ENCODE measurements around the gene YPEL3.
"Not testable (repeated sequence)": the region's sequence is repeated elsewhere in the genome, so short reads cannot be mapped to it uniquely, and the experiment has no call there.

YPEL3 gene

GRCh38 chr16:30132591-30132990 is 36.6 kb upstream of the YPEL3 start:
- no peaks in the 10 kb centered on the region for H3K27me3 ChIP-seq (replicated peaks; ENCODE audit: control insufficient read depth, insufficient read depth, low read length)
- H3K36me3 ChIP-seq (ENCODE audit: control insufficient read depth, insufficient read depth, low read length) = no peaks in the 10 kb centered on the region
- DNase-seq (ENCODE audit: extremely low read depth, insufficient read length) = no peak
- no peak overlapping the region for H3K4me3 ChIP-seq (replicated peaks; ENCODE audit: low read depth, low read length)
- no peak for TF ChIP-seq CTCF (IDR thresholded peaks at IDR 0.05; ENCODE audit: insufficient read depth, low read length, poor library complexity, severe bottlenecking)

DNA sequence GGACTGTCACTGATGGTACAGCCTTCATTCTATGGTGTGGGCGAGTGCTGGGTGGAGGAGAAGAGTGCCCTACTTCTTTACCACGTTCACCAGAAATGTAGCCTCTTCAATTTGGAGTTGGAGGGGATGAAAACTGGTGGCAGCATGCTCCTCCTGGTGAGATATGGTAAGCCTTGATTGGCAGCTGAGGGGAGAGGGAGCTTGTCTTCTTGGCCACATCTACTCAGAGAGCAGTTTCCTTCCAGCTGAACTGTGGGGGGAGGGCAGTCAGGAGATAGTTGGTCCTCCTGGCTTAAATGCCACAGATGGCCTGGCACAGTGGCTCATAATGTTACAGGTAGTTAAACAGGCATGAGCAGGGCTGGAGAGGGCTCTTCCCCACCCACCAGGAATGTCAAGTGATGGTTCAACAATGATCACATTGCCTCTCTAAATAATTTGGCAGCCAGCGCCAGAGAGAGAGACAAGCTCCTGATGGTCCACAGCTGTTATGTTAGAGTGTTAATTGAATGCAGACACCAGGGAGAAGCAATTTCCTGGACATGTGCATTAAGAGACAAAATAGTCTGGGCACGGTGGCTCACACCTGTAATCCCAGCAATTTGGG is 36.0 kb upstream of the YPEL3 start:
- Histone ChIP-seq H3K27me3 (replicated peaks; ENCODE audit: control insufficient read depth, insufficient read depth, low read length) (no peaks in the 10 kb centered on the region), H3K4me3 (replicated peaks; ENCODE audit: low read depth, low read length) (no peak overlapping the region), H3K36me3 (ENCODE audit: control insufficient read depth, insufficient read depth, low read length) (no peaks in the 10 kb centered on the region)
- DNase-seq (ENCODE audit: extremely low read depth, insufficient read length) = no peak
- no peak for TF ChIP-seq CTCF (IDR thresholded peaks at IDR 0.05; ENCODE audit: insufficient read depth, low read length, poor library complexity, severe bottlenecking)

- Histone ChIP-seq H3K27me3 (replicated peaks; ENCODE audit: control insufficient read depth, insufficient read depth, low read length) (no peaks in the 10 kb centered on the region), H3K4me3 (replicated peaks; ENCODE audit: low read depth, low read length) (no peak overlapping the region), H3K36me3 (ENCODE audit: control insufficient read depth, insufficient read depth, low read length) (no peaks in the 10 kb centered on the region)
- no peak for TF ChIP-seq CTCF (IDR thresholded peaks at IDR 0.05; ENCODE audit: insufficient read depth, low read length, poor library complexity, severe bottlenecking)
- no peak for DNase-seq (ENCODE audit: extremely low read depth, insufficient read length)
These were observed 32.0 kb upstream of the YPEL3 start for GRCh38 chr16:30127993-30128392.

- not testable (repeated sequence) for H3K27me3 ChIP-seq (replicated peaks; ENCODE audit: control insufficient read depth, insufficient read depth, low read length); H3K36me3 ChIP-seq (ENCODE audit: control insufficient read depth, insufficient read depth, low read length); DNase-seq (ENCODE audit: extremely low read depth, insufficient read length); H3K4me3 ChIP-seq (replicated peaks; ENCODE audit: low read depth, low read length)
These were observed 29.7 kb upstream of the YPEL3 start for GRCh38 chr16:30125690-30126089.

- DNase-seq (ENCODE audit: extremely low read depth, insufficient read length) = no peak
- H3K36me3 ChIP-seq (ENCODE audit: control insufficient read depth, insufficient read depth, low read length) = no peaks in the 10 kb centered on the region
- no peak for TF ChIP-seq CTCF (IDR thresholded peaks at IDR 0.05; ENCODE audit: insufficient read depth, low read length, poor library complexity, severe bottlenecking)
- H3K27me3 ChIP-seq (replicated peaks; ENCODE audit: control insufficient read depth, insufficient read depth, low read length) = no peaks in the 10 kb centered on the region
- no peak overlapping the region for H3K4me3 ChIP-seq (replicated peaks; ENCODE audit: low read depth, low read length)
These were observed 29.0 kb upstream of the YPEL3 start for GRCh38 chr16:30124985-30125379.

DNA sequence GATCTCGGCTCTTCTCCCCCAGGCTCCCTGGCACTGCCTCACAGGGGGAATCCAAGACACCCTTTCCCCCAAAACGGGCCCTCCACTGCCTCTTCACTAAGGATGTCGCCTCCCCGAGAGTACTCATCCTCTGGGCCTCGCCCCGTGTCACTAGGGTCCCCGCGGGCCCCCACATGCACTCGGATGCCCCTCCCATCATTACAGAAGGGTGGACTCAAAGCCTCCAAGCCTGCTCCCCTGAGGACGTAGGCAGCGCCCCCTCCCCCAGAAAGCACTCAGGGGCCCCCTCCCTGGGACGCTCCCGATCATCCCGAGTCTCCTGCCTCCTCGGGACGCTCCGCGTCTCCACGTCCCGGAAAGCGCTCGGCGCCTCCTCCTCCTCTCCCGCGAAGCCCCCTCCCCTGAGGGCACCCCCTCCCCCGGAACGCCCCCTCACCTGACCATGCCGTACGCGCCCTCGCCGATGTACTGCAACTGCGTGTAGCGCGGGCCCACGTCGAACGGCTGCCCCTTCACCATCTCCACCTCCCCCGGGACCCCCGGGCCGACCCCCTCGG is 26.7 kb upstream of the YPEL3 start:
- no peaks in the 10 kb centered on the region; the same call in 1 of the 2 replicates for H3K36me3 ChIP-seq (ENCODE audit: control insufficient read depth, insufficient read depth, low read length)
- peak overlapping the region; percentile 87 for H3K4me3 ChIP-seq (replicated peaks; ENCODE audit: low read depth, low read length)
- TF ChIP-seq CTCF (IDR thresholded peaks at IDR 0.05; ENCODE audit: insufficient read depth, low read length, poor library complexity, severe bottlenecking) = no peak
- DNase-seq (ENCODE audit: extremely low read depth, insufficient read length) = no peak
- no peaks in the 10 kb centered on the region for H3K27me3 ChIP-seq (replicated peaks; ENCODE audit: control insufficient read depth, insufficient read depth, low read length)
